Measurements from ENCODE around the gene CCDC149.

DNA sequence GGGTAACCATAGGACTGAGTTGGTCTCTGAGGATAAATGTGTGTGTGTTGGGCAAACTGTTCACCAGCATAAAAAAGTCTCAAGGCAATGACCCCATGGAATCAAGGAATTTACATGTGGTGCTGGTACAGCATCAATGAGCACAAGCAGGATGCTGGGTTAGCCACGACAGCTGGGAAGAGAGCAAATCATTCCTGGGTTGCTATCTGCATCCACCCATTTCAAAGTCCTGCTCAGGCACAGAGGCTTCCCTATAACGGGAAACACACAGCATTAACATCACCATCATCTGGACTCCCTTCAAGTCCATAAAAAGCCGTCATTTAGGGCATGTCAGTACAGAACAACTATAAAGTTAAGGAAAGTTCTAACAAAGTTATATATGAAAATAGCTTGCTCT is 41.6 kb downstream of the CCDC149 start:
- TF ChIP-seq POLR2AphosphoS5 (IDR thresholded peaks at IDR 0.05; ENCODE audit: low read depth) (no peak), SPI1 (IDR thresholded peaks at IDR 0.05; ENCODE audit: borderline replicate concordance, low read depth) (no peak), GABPA (IDR thresholded peaks at IDR 0.05; ENCODE audit: low read depth) (no peak)
- TF ChIP-seq, protein P1, sequence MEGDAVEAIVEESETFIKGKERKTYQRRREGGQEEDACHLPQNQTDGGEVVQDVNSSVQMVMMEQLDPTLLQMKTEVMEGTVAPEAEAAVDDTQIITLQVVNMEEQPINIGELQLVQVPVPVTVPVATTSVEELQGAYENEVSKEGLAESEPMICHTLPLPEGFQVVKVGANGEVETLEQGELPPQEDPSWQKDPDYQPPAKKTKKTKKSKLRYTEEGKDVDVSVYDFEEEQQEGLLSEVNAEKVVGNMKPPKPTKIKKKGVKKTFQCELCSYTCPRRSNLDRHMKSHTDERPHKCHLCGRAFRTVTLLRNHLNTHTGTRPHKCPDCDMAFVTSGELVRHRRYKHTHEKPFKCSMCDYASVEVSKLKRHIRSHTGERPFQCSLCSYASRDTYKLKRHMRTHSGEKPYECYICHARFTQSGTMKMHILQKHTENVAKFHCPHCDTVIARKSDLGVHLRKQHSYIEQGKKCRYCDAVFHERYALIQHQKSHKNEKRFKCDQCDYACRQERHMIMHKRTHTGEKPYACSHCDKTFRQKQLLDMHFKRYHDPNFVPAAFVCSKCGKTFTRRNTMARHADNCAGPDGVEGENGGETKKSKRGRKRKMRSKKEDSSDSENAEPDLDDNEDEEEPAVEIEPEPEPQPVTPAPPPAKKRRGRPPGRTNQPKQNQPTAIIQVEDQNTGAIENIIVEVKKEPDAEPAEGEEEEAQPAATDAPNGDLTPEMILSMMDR (IDR thresholded peaks at IDR 0.05; ENCODE audit: insufficient read depth, low read length): no peak
